SK-N-SH treated with all-trans-retinoic acid at 6 μM for 48 hours (cell line): Measurements from ENCODE around the gene PTPN1.

Source experiments
- ATAC-seq: fragments of 200-7000 bp; cut with Tn5 transposase; 3 replicates; pipeline ENCODE4 v1.9.1; 2020; ENCODE audit warnings: mild to moderate bottlenecking, moderate library complexity
- ARNTL ChIP-seq: fragments of 450-650 bp; formaldehyde crosslinking; IDR thresholded peaks from 2 replicates; pipeline ENCODE4 v1.5.0; 2020; ENCODE audit warnings: low read depth, mild to moderate bottlenecking, moderate library complexity, borderline replicate concordance
- BACH2 ChIP-seq: fragments of 250-450 bp; sonication (Bioruptor Pico); IDR thresholded peaks from 2 replicates; pipeline ENCODE4 v1.9.0; 2021; ENCODE audit warnings: mild to moderate bottlenecking, borderline replicate concordance
- CSDC2 ChIP-seq: fragments of 250-450 bp; sonication (Bioruptor Pico); IDR thresholded peaks from 2 replicates; pipeline ENCODE4 v1.5.0; 2020; ENCODE audit warnings: mild to moderate bottlenecking, moderate library complexity
- ESRRG ChIP-seq: fragments of 250-450 bp; sonication (Bioruptor Pico); IDR thresholded peaks from 2 replicates; pipeline ENCODE4 v1.6.1; 2021; ENCODE audit warnings: mild to moderate bottlenecking
- GLIS3 ChIP-seq: fragments of 250-450 bp; sonication (Bioruptor Pico); IDR thresholded peaks from 2 replicates; pipeline ENCODE4 v1.5.0; 2020; ENCODE audit warnings: mild to moderate bottlenecking, moderate library complexity
- ISL1 ChIP-seq: fragments of 250-450 bp; sonication (Bioruptor Pico); IDR thresholded peaks from 2 replicates; pipeline ENCODE4 v2.1.2; 2022; ENCODE audit warnings: mild to moderate bottlenecking, moderate library complexity
- OSR1 ChIP-seq: fragments of 250-450 bp; sonication (Bioruptor Pico); IDR thresholded peaks from 2 replicates; pipeline ENCODE4 v1.8.0; 2022; ENCODE audit warnings: moderate library complexity, mild to moderate bottlenecking, inconsistent platforms
- PATZ1 ChIP-seq: fragments of 250-450 bp; sonication (Bioruptor Pico); IDR thresholded peaks from 2 replicates; pipeline ENCODE4 v1.8.0; 2020; ENCODE audit warnings: mild to moderate bottlenecking, moderate library complexity, borderline replicate concordance
- PPARA ChIP-seq: fragments of 250-450 bp; sonication (Bioruptor Pico); IDR thresholded peaks from 2 replicates; pipeline ENCODE4 v1.5.0; 2020; ENCODE audit warnings: mild to moderate bottlenecking, borderline replicate concordance
- RARB ChIP-seq: fragments of 250-450 bp; sonication (Bioruptor Pico); IDR thresholded peaks from 2 replicates; pipeline ENCODE4 v1.8.0; 2021; ENCODE audit warnings: mild to moderate bottlenecking, moderate library complexity
- SNAI2 ChIP-seq: fragments of 250-450 bp; sonication (Bioruptor Pico); IDR thresholded peaks from 2 replicates; pipeline ENCODE4 v1.5.0; 2020; ENCODE audit warnings: mild to moderate bottlenecking, moderate library complexity
- TCF4 ChIP-seq: fragments of 250-450 bp; sonication (Bioruptor Pico); IDR thresholded peaks from 2 replicates; pipeline ENCODE4 v1.8.0; 2021; ENCODE audit warnings: mild to moderate bottlenecking, moderate library complexity, borderline replicate concordance
- TOX ChIP-seq: fragments of 250-450 bp; sonication (Bioruptor Pico); IDR thresholded peaks from 2 replicates; pipeline ENCODE4 v1.8.0; 2021; ENCODE audit warnings: mild to moderate bottlenecking, moderate library complexity, borderline replicate concordance
- TSHZ2 ChIP-seq: fragments of 250-450 bp; sonication (Bioruptor Pico); IDR thresholded peaks from 2 replicates; pipeline ENCODE4 v1.5.0; 2020; ENCODE audit warnings: mild to moderate bottlenecking, moderate library complexity
- ZC3H10 ChIP-seq: fragments of 250-450 bp; sonication (Bioruptor Pico); IDR thresholded peaks from 2 replicates; pipeline ENCODE4 v1.5.1; 2021; ENCODE audit warnings: mild to moderate bottlenecking, moderate library complexity
- ZFP30 ChIP-seq: fragments of 450-650 bp; formaldehyde crosslinking; IDR thresholded peaks from 2 replicates; pipeline ENCODE4 v1.5.0; 2022; ENCODE audit warnings: mild to moderate bottlenecking, moderate library complexity
- ZNF565 ChIP-seq: fragments of 450-650 bp; formaldehyde crosslinking; conservative IDR thresholded peaks from 2 replicates; pipeline ENCODE4 v1.5.0; 2020; ENCODE audit warnings: low read depth, mild to moderate bottlenecking, moderate library complexity
- ZNF70 ChIP-seq: fragments of 450-650 bp; formaldehyde crosslinking; IDR thresholded peaks from 2 replicates; pipeline ENCODE4 v1.5.0; 2020; ENCODE audit warnings: mild to moderate bottlenecking, moderate library complexity
- ZNF8 ChIP-seq: fragments of 450-650 bp; formaldehyde crosslinking; IDR thresholded peaks from 2 replicates; pipeline ENCODE4 v1.5.0; 2020; ENCODE audit warnings: mild to moderate bottlenecking, moderate library complexity
- TF ChIP-seq, protein P1 (sequence below): fragments of 250-450 bp; sonication (Bioruptor Pico); IDR thresholded peaks from 2 replicates; pipeline ENCODE4 v1.5.1; 2020; ENCODE audit warnings: low read depth, mild to moderate bottlenecking, moderate library complexity
- TF ChIP-seq, protein P2 (sequence below): fragments of 250-450 bp; sonication (Bioruptor Pico); IDR thresholded peaks from 2 replicates; pipeline ENCODE4 v1.5.1; 2021; ENCODE audit warnings: mild to moderate bottlenecking, moderate library complexity
- TF ChIP-seq, protein P3 (sequence below): fragments of 250-450 bp; sonication (Bioruptor Pico); IDR thresholded peaks from 2 replicates; pipeline ENCODE4 v1.8.0; 2021; ENCODE audit warnings: low read depth, mild to moderate bottlenecking, moderate library complexity, borderline replicate concordance

The PTPN1 gene

DNA sequence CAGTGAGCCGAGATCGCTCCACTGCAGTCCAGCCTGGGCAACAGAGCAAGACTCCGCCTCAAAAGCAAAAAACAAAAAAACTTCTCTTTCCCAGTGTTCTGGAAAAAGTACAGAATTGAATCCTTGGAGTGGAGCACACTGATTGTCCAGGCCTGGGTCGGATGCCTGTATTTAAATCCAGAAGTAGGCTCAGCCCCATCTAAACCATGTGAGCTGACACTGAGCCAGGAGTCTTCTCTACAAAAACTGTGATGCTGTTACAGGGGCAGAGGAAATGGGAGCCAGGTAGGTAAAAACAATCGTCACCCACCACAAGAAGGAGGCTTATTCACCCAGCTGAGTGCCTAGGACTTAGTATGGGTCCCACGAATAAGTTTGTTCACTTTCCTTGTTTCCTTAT lies 43.0 kb upstream of the PTPN1 start:
- no peak for ATAC-seq
- TF ChIP-seq CSDC2 = no peak
- TF ChIP-seq ZNF565 (CRISPR knock-in tag) = no peak
- TF ChIP-seq, protein P1, sequence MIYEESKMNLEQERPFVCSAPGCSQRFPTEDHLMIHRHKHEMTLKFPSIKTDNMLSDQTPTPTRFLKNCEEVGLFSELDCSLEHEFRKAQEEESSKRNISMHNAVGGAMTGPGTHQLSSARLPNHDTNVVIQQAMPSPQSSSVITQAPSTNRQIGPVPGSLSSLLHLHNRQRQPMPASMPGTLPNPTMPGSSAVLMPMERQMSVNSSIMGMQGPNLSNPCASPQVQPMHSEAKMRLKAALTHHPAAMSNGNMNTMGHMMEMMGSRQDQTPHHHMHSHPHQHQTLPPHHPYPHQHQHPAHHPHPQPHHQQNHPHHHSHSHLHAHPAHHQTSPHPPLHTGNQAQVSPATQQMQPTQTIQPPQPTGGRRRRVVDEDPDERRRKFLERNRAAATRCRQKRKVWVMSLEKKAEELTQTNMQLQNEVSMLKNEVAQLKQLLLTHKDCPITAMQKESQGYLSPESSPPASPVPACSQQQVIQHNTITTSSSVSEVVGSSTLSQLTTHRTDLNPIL = no peak
- TF ChIP-seq ZC3H10 (CRISPR knock-in tag) = no peak
- TF ChIP-seq OSR1 (CRISPR knock-in tag) = no peak
- TF ChIP-seq, protein P2, sequence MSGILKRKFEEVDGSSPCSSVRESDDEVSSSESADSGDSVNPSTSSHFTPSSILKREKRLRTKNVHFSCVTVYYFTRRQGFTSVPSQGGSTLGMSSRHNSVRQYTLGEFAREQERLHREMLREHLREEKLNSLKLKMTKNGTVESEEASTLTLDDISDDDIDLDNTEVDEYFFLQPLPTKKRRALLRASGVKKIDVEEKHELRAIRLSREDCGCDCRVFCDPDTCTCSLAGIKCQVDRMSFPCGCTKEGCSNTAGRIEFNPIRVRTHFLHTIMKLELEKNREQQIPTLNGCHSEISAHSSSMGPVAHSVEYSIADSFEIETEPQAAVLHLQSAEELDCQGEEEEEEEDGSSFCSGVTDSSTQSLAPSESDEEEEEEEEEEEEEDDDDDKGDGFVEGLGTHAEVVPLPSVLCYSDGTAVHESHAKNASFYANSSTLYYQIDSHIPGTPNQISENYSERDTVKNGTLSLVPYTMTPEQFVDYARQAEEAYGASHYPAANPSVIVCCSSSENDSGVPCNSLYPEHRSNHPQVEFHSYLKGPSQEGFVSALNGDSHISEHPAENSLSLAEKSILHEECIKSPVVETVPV (CRISPR knock-in tag) = no peak
- TF ChIP-seq PATZ1 (CRISPR knock-in tag) = no peak
- no peak for TF ChIP-seq TCF4 (CRISPR knock-in tag)
- no peak for TF ChIP-seq ARNTL (CRISPR knock-in tag)
- TF ChIP-seq RARB (CRISPR knock-in tag) = no peak
- TF ChIP-seq TSHZ2 (CRISPR knock-in tag) = no peak
- TF ChIP-seq TOX (CRISPR knock-in tag) = no peak
- TF ChIP-seq ESRRG (CRISPR knock-in tag) = no peak
- no peak for TF ChIP-seq SNAI2 (CRISPR knock-in tag)
- TF ChIP-seq ZNF70 (CRISPR knock-in tag) = no peak
- no peak for TF ChIP-seq ZFP30 (CRISPR knock-in tag)
- no peak for TF ChIP-seq PPARA (CRISPR knock-in tag)

- peak; percentile 82 for ATAC-seq
- TF ChIP-seq ZFP30 (CRISPR knock-in tag) (no peak), ISL1 (CRISPR knock-in tag) (no peak), ZNF70 (CRISPR knock-in tag) (no peak), ZC3H10 (CRISPR knock-in tag) (no peak), ARNTL (CRISPR knock-in tag) (no peak), ZNF8 (CRISPR knock-in tag) (no peak), TCF4 (CRISPR knock-in tag) (no peak), PPARA (CRISPR knock-in tag) (no peak), BACH2 (CRISPR knock-in tag) (no peak), TOX (CRISPR knock-in tag) (no peak), SNAI2 (CRISPR knock-in tag) (no peak), RARB (CRISPR knock-in tag) (no peak), TSHZ2 (CRISPR knock-in tag) (no peak), GLIS3 (CRISPR knock-in tag) (no peak), CSDC2 (no peak)
- TF ChIP-seq, protein P2 (CRISPR knock-in tag) = no peak
- TF ChIP-seq, protein P3, sequence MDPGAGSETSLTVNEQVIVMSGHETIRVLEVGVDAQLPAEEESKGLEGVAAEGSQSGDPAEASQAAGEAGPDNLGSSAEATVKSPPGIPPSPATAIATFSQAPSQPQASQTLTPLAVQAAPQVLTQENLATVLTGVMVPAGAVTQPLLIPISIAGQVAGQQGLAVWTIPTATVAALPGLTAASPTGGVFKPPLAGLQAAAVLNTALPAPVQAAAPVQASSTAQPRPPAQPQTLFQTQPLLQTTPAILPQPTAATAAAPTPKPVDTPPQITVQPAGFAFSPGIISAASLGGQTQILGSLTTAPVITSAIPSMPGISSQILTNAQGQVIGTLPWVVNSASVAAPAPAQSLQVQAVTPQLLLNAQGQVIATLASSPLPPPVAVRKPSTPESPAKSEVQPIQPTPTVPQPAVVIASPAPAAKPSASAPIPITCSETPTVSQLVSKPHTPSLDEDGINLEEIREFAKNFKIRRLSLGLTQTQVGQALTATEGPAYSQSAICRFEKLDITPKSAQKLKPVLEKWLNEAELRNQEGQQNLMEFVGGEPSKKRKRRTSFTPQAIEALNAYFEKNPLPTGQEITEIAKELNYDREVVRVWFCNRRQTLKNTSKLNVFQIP (CRISPR knock-in tag) = no peak
Observed at GRCh38 chr20:50467718-50468356, 42.3 kb upstream of the PTPN1 start.
